Measurements from ENCODE around the gene POLR3F. TPM values are rescaled to one million over a fixed set of nuclear protein-coding genes. Genes with fewer than 3 reads are reported as not detected.

The POLR3F gene
- total RNA-seq, 2 experiments from 2014 or later, result 7.7 to 10.1 TPM

Other genes with a start within 250 kb of the POLR3F start
- gene ZNF133, start 178.9 kb upstream of the POLR3F start, total RNA-seq, result 10 to 100 TPM in 1 of 2 experiments, 1 to 10 TPM in 1; 8.4 to 10.2 TPM
- 1 to 10 TPM; 1.4 to 1.5 TPM for gene DZANK1, start 360 bp upstream of the POLR3F start, total RNA-seq
- gene RBBP9, start 29.8 kb downstream of the POLR3F start, total RNA-seq, result 10 to 100 TPM; 18.0 to 20.4 TPM
- gene SEC23B, start 40.5 kb downstream of the POLR3F start, total RNA-seq, result 100 to 1,000 TPM in 1 of 2 experiments, 10 to 100 TPM in 1; 95.2 to 101 TPM
- 10 to 100 TPM; 61.4 to 64.7 TPM for gene SMIM26, start 100.0 kb downstream of the POLR3F start, total RNA-seq
- 10 to 100 TPM; 28.6 to 33.4 TPM for gene DTD1, start 120.7 kb downstream of the POLR3F start, total RNA-seq